Fibroblast of lung (primary cell): ENCODE data around the gene ATP1B3.

Experiments
- CTCF ChIP-seq, 2 donors: IDR thresholded peaks in 1 of 2; conservative IDR thresholded peaks in 1 of 2; 1 replicate in 1 of 2; 2 replicates in 1 of 2; pipeline ENCODE4 v1.5.1; 2011 to 2012; ENCODE audit warnings: low read length in 2 of 2, control low read depth in 1 of 2, inconsistent platforms in 1 of 2, low read depth in 1 of 2, mild to moderate bottlenecking in 1 of 2
- EZH2 ChIP-seq: IDR thresholded peaks from 2 replicates; pipeline ENCODE4 v1.5.1; 2012; ENCODE audit warnings: low read length, control low read depth, mild to moderate bottlenecking; ENCODE audit errors: missing control alignments

DNA sequence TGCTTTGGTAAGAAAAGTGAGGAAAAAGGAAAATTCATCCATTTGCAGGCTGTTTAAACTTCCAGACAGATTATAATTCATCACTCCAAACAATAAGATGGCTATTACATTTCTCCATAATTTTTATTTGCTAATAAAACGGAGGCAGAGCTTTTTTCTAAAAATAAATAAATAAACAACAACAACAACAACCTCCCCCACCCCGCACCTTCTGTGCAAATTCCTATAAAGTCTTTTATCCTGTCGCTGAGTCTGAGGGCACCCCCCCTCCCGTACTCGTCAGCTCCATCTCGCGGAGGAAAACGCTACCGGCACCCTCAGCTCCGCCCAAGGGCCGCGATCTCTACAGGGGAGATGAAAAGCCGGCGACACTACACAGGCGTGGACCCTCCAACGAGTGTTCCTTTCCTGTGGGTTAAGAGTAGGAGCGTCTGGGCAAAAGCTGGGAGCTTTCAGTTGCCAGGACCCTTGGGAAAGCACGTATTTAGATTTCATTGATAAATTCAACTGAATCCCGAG, 1.0 kb upstream of the ATP1B3 start:
- no peak for TF ChIP-seq EZH2
- peak; percentile 85 to 94 for TF ChIP-seq CTCF (conservative IDR thresholded peaks at IDR 0.05 in 1 of 2, IDR thresholded peaks at IDR 0.05 in 1 of 2; ENCODE audit: low read depth in 1 of 2, low read length in 2 of 2)
